ENCODE measurements around the gene AACS. TPM values are rescaled to one million over a fixed set of nuclear protein-coding genes. Genes with fewer than 3 reads are reported as not detected.

Gene AACS
- total RNA-seq, 4 donors from 2014 or later = 38.0 to 53.3 (median 44.3) TPM

GRCh38 chr12:125175576-125175975, 110.3 kb downstream of the AACS start:
- peaks cover 0 to 55% (median 0%) of the 10 kb centered on the region in 4 donors for H3K27me3 ChIP-seq
- H3K4me1 ChIP-seq = no peaks in the 10 kb centered on the region
- intact Hi-C loops (cut with DNase I) = loop anchor here (10.0 kb wide), 1 partner anchor 1559 kb away; no protein-coding TSS in a partner anchor
- no peak for DNase-seq
- H3K4me3 ChIP-seq = no peak overlapping the region
- no peaks in the 10 kb centered on the region for H3K36me3 ChIP-seq
- no peak overlapping the region for H3K27ac ChIP-seq
- H3K9me3 ChIP-seq = no peaks in the 10 kb centered on the region
- TF ChIP-seq, protein P1, sequence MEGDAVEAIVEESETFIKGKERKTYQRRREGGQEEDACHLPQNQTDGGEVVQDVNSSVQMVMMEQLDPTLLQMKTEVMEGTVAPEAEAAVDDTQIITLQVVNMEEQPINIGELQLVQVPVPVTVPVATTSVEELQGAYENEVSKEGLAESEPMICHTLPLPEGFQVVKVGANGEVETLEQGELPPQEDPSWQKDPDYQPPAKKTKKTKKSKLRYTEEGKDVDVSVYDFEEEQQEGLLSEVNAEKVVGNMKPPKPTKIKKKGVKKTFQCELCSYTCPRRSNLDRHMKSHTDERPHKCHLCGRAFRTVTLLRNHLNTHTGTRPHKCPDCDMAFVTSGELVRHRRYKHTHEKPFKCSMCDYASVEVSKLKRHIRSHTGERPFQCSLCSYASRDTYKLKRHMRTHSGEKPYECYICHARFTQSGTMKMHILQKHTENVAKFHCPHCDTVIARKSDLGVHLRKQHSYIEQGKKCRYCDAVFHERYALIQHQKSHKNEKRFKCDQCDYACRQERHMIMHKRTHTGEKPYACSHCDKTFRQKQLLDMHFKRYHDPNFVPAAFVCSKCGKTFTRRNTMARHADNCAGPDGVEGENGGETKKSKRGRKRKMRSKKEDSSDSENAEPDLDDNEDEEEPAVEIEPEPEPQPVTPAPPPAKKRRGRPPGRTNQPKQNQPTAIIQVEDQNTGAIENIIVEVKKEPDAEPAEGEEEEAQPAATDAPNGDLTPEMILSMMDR (IDR thresholded peaks at IDR 0.05) = no peak
- TF ChIP-seq POLR2A (IDR thresholded peaks at IDR 0.05) = no peak

DNA sequence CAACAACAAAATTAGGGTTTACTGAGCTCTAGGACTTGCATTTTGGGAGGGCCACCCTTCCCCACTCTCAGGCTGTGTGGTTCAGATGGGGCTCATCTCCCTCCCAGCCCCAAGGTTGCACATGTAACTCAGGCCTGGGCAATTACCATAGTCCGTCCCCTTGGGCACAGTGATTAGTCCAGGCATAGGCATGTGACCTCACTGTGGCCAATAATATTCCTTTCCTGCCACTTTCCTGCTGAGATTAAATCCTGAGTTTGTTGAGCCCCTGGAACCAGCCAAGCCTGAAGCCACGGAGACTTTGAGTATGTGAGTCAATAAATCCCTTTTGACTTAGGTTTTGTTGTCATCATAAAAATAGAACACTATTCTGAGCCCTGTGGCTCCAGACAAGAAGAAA, 113.0 kb downstream of the AACS start:
- no peaks in the 10 kb centered on the region for H3K9me3 ChIP-seq
- 45 to 81% methylated on average over 1 to 2 of the region's 2 CpGs for WGBS, 2 donors
- intact Hi-C loops (cut with DNase I) = loop anchor here (10.0 kb wide), 1 partner anchor 1557 kb away; no protein-coding TSS in a partner anchor
- H3K27me3 ChIP-seq = peaks cover 0 to 80% (median 0%) of the 10 kb centered on the region in 4 donors
- no peak overlapping the region for H3K27ac ChIP-seq
- H3K4me3 ChIP-seq = no peak overlapping the region
- DNase-seq = no peak
- no peak for TF ChIP-seq POLR2A (IDR thresholded peaks at IDR 0.05)
- TF ChIP-seq, protein P1 (IDR thresholded peaks at IDR 0.05) = no peak
- H3K36me3 ChIP-seq = no peaks in the 10 kb centered on the region
- H3K4me1 ChIP-seq = peaks cover under 1 to 2% (median under 1%) of the 10 kb centered on the region in 3 donors

- Histone ChIP-seq H3K27me3 (peaks cover 0 to 84% (median 0%) of the 10 kb centered on the region in 4 donors), H3K4me3 (no peak overlapping the region), H3K9me3 (no peaks in the 10 kb centered on the region), H3K27ac (no peak overlapping the region), H3K36me3 (no peaks in the 10 kb centered on the region), H3K4me1 (peaks cover 3 to 12% (median 4%) of the 10 kb centered on the region in 3 donors)
- intact Hi-C loops (cut with DNase I) = loop anchor here (10.0 kb wide), 1 partner anchor 225 kb away; no protein-coding TSS in a partner anchor
- 76 to 78% methylated on average over 3 of the region's 3 CpGs for WGBS, 2 donors
- DNase-seq = no peak
- TF ChIP-seq, protein P1 (IDR thresholded peaks at IDR 0.05) = no peak
These were observed 114.9 kb downstream of the AACS start for GRCh38 chr12:125180144-125180543.

DNA sequence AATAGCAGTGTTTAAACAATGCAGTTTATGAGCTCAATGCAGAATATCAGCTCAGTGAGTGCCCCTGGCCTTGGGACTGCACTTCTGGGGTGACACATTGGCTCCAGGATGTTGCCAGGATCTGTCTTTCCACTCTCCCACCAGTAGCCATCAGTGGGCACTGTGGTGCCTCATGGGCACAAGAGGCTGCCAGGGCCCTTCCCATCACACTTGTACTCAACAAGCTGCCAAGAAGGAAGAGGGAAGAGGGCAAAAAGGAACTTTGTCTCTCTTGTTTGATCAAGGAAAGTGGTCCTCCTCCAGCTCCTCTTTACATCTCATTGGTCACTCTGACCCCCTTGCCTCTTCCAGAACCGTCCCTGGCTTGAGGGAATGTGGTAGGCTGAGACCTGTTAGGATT, 115.9 kb downstream of the AACS start:
- WGBS, 2 donors = 60% methylated on average over 1 of the region's 1 CpG; no CpG with 5 or more reads in 1 of the 2 donors
- H3K4me1 ChIP-seq = peaks cover 7 to 21% (median 10%) of the 10 kb centered on the region in 3 donors
- intact Hi-C loops (cut with DNase I) = loop anchor here (10.0 kb wide), 1 partner anchor 224 kb away; no protein-coding TSS in a partner anchor
- H3K27ac ChIP-seq = no peak overlapping the region
- peaks cover 0 to 84% (median 0%) of the 10 kb centered on the region in 4 donors for H3K27me3 ChIP-seq
- H3K4me3 ChIP-seq = no peak overlapping the region
- no peak for DNase-seq
- TF ChIP-seq, protein P1 (IDR thresholded peaks at IDR 0.05) = no peak
- TF ChIP-seq POLR2A (IDR thresholded peaks at IDR 0.05) = no peak
- no peaks in the 10 kb centered on the region for H3K36me3 ChIP-seq
- H3K9me3 ChIP-seq = no peaks in the 10 kb centered on the region

DNA sequence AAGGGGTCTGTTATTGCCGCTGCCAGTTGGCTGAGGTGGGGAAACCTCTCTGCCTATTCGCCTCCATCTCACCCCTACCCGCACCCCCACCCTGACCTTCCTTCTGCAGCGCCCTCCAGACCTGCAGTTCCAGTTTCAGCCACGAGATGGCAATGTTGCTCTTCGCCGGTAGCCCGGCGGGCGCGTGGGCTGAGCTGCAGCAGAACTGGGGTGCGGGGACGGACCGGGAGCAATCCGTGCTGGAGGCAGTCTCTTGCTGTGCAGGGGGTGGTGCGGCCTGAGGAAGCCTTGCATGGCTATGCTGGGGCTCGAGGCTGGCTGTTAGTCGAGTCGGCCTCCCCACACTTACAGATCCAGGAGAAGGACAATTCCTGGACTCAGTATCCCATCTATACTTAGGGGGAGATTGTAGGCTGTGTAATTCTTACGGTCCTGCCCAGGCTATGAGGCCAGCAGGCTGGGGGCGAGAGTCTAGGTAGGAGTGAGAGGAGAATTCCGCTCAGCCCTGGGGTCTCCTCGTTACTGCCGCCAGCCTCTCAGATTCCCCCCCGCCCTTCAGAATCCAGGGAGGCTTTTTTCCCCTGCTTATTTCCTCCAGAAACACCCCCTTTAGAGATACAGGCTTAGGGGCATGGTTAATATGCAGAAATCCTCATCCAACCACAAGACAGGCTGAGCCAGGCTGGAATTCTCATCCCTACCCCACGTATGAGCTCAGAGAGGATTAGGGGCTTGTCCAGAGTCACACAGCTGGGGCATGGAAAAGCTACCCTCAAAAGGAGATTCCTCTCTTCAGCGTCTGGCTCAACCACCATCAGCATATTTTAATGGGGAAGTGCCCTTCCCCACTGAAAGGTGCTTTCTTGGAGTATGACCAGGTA, 118.2 kb downstream of the AACS start:
- Histone ChIP-seq H3K9me3 (no peaks in the 10 kb centered on the region), H3K36me3 (no peaks in the 10 kb centered on the region), H3K4me1 (peaks cover 20 to 40% (median 22%) of the 10 kb centered on the region in 3 donors), H3K27me3 (peaks cover 5 to 87% (median 12%) of the 10 kb centered on the region in 4 donors), H3K27ac (no peak overlapping the region), H3K4me3 (no peak overlapping the region)
- DNase-seq = peak; percentile 6
- TF ChIP-seq, protein P1 (IDR thresholded peaks at IDR 0.05) = peak; percentile 96 to 100 (median 97)
- no peak for TF ChIP-seq POLR2A (IDR thresholded peaks at IDR 0.05)
- intact Hi-C loops (cut with DNase I) = loop anchor here (10.0 kb wide), 1 partner anchor 221 kb away; no protein-coding TSS in a partner anchor
- WGBS, 2 donors = 13 to 18% methylated on average over 11 to 13 of the region's 27 CpGs

All from esophagus squamous epithelium (tissue), 5 donors.